ENCODE results near the gene WDR1.

DNA sequence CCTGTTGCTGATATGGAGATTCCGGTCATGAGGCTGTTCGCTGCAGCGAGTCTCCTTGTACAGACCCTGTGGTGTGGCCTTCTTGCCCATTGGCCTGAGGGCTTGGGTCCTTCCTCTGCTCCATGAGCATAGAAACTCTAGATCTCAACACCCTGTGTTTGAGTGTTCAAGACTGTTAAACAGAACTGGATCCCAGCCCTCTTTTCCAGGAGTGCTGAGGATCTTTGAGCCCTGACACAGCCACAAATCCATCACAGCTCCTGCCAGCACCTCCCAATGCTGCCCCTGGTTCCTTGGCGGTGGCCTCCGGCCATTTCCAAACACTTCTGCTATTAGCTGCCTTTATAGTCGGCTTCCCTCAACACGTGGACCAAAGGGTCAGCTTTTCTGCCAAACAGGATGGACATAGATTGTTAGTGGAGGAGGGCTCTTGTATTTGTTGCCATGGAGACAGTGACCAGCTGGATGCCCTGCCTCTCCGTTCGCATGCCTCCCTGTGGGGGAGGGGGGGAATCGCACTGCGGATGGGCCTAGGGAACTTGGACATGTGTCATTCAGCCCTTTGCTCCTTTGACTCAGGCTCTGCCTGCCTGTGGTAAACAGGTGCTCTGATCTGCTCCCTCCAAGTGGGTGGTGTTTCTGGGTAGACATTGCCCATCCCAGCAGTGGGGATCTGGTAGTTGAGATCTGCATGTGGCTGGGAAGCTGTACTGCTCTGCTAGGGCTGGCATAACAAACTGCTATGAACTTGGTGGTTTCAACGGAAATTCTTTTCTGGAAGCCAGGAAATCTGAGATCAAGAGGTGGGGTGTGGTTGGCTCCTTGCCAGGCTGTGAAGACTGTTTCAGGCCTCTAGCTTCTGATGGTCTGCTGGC is 6.9 kb upstream of the WDR1 start:
- TF ChIP-seq, protein P1, sequence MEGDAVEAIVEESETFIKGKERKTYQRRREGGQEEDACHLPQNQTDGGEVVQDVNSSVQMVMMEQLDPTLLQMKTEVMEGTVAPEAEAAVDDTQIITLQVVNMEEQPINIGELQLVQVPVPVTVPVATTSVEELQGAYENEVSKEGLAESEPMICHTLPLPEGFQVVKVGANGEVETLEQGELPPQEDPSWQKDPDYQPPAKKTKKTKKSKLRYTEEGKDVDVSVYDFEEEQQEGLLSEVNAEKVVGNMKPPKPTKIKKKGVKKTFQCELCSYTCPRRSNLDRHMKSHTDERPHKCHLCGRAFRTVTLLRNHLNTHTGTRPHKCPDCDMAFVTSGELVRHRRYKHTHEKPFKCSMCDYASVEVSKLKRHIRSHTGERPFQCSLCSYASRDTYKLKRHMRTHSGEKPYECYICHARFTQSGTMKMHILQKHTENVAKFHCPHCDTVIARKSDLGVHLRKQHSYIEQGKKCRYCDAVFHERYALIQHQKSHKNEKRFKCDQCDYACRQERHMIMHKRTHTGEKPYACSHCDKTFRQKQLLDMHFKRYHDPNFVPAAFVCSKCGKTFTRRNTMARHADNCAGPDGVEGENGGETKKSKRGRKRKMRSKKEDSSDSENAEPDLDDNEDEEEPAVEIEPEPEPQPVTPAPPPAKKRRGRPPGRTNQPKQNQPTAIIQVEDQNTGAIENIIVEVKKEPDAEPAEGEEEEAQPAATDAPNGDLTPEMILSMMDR (IDR thresholded peaks at IDR 0.05) = no peak
- no peak for TF ChIP-seq POLR2A (IDR thresholded peaks at IDR 0.05)
